GM21423 (cell line): ENCODE results near the gene ADAM10.

Experiments used
- ATAC-seq: cut with Tn5 transposase; IDR thresholded peaks from one replicate; pipeline ENCODE4 v1.9.1; 2021; ENCODE audit warnings: mild to moderate bottlenecking, moderate library complexity; ENCODE audit not compliant: unreplicated experiment

ADAM10 gene

DNA sequence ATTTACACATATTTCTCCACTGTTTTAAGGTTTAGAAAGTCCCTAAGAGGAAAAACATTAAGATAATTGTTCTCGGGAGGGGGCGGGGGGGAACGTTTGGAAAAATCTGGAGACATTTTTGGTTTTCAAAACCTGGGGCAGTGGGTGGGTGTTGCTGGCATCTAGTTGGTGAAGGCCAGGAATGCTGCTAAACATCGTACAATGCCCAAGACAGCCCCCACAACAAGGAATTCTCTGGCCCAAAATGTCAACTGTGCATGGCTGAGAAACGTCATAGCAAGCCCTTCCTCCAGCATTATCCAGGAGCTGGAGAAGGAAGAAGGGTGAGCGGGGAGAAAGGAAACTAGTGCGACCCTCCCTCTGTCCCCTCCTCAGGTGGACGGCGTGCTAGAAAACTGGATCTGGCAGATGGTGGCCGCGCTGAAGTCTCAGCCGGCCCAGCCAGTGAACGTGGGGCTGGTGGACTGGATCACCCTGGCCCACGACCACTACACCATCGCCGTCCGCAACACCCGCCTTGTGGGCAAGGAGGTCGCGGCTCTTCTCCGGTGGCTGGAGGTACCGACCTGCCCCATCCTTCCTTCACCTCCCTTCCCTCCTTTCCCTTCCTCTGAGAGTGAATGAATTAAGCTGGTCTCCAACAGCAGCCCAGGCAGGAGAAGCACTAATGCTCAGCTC is 208.0 kb downstream of the ADAM10 start:
- ATAC-seq, result no peak

GRCh38 chr15:58539548-58539947 is 210.0 kb downstream of the ADAM10 start:
- no peak for ATAC-seq

GRCh38 chr15:58538901-58539300 is 210.6 kb downstream of the ADAM10 start:
- no peak for ATAC-seq
